GM13976 (cell line): ENCODE measurements around the gene SCEL.

Source experiments
- DNase-seq: peaks from one replicate; pipeline ENCODE4 v3.0.0; 2012; ENCODE audit warnings: low spot score
- CTCF ChIP-seq: IDR thresholded peaks from 2 replicates; pipeline ENCODE4 v1.5.1; 2012; ENCODE audit warnings: borderline replicate concordance, mild to moderate bottlenecking; ENCODE audit not compliant: insufficient read depth; ENCODE audit errors: extremely low read depth, missing control alignments, control extremely low read depth
- in situ Hi-C: fragments of 300-500 bp; cut with MboI; formaldehyde crosslinking; loops from one replicate; pipeline ENCODE4 v1.12.0; 2022; ENCODE audit warnings: low sequenced_read_pairs, mixed read lengths, inconsistent platforms; ENCODE audit not compliant: unreplicated experiment

SCEL gene

DNA sequence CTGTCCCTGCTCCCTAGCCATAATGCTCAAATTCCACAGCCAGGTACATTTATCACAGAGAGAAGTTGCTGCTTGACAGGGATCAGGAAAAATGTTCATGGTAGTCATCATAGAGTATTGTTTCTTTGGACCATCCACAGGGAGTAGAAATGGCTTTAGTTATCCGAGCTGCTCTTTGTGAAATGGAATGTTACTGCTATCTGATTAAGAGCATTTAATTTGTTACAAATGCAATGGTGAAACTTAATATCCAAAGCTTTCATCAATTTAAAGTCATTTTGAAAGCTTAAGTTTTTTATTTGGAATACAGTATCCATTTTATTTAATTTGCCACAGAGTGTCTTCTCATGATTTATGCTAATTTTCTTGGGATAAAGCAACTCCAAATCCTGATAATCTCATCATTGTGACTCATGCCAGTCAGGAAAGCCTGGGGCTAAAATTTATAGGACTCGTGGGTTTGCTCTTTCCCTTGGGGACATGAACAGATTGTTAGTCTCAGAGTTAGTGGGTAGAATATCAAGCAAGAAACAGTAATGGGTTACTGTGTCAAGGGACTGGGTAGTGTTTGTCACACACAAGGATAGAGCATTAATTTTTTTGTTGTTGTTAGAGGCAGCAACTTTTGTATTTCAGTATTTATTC is 59.8 kb downstream of the SCEL start:
- no peak for DNase-seq
- no peak for TF ChIP-seq CTCF
- in situ Hi-C loops = loop anchor here (25.0 kb wide), 1 partner anchor 517 kb away; no protein-coding TSS in a partner anchor

GRCh38 chr13:77596777-77597176 is 61.3 kb downstream of the SCEL start:
- no peak for DNase-seq
- in situ Hi-C loops = loop anchor here (25.0 kb wide), 1 partner anchor 516 kb away; no protein-coding TSS in a partner anchor
- TF ChIP-seq CTCF = no peak

- TF ChIP-seq CTCF = no peak
- DNase-seq = no peak
- in situ Hi-C loops = loop anchor here (25.0 kb wide), 1 partner anchor 513 kb away; no protein-coding TSS in a partner anchor
Measured at GRCh38 chr13:77599351-77599750, 63.8 kb downstream of the SCEL start.

- in situ Hi-C loops = no loop called here
- no peak for DNase-seq
- no peak for TF ChIP-seq CTCF
Measured at GRCh38 chr13:77600701-77601100, 65.2 kb downstream of the SCEL start.

DNA sequence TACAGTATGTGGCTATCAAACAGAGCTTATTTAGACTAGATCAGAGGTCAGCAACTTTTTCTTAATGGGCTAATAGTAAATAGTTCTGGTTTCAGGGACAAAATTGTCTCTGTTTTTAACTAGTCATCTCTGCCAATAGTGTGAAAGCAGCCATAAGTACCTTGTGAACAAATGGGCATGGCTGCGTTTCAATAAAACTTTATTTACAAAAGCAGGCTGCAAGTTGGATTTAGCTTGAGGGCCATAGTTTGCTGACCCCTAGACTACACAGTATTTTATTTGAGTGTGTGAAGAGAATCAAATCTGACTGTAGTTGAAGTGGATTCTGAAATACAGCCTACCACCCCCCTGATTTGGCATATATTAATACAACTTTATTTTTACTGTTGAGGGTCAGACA is 75.6 kb downstream of the SCEL start:
- no peak for TF ChIP-seq CTCF
- DNase-seq = no peak
- in situ Hi-C loops = no loop called here

DNA sequence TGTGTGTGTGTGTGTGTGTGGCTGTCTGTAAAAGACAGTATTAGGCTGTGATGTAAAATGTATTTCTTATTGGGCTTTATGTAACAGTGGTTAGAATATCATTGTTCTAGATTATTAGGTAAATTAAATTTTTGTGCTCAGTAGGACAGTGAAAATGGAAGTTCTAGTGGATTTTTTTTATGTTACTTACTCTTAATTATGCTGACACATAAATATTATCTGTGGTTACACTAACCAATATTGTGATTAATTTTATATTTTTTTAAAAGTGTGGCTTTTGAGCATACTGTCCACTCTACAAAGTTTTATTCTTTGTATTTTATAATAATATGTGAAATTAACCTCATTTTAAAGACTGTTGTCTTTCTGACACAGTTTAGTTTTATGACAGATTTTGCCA is 80.5 kb downstream of the SCEL start:
- in situ Hi-C loops = no loop called here
- no peak for DNase-seq

More for the DNA sequence above, 80.5 kb downstream of the SCEL start:
- no peak for TF ChIP-seq CTCF
